Measurements from ENCODE around the gene CDCA3.
"Not testable (repeated sequence)": the region's sequence is repeated elsewhere in the genome, so short reads cannot be mapped to it uniquely, and the experiment has no call there.

Gene CDCA3
- 1.5 reads per million for total RNA-seq

DNA sequence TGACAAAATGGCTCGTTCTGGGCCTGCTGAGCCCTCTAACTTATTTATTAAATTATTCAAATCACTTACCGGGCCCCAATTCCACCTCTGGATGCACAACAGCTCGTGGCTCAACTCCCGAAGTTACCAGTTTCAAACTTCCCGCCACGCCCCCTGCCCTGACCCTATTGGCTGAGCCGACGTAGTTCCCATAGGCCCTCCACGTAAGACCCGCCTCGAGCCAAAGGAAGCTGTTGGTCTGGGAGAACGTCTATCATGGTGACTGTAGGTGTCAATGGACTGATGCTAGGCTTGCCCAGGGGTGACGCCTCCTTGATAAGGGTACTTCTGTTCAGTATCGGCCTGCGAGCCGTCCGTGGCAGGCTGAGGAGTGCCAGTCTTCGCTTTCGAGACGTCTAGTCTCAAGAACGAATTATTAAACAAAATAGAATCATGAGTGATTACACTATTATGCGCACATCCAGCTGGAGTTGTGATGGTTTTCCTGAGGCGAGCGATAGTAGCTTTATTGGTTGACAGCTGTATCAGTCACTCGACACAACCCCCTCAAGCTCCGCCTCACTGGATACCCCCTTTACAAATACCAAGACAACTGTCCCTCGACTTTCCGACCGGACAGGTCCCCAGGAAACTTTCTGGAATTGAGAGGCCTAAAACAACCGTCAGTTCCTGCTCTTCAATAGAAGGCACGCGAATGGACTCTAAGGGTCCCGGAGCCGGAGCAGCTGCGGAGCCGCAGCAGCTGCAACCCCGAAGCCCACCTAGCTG, at the start of gene CDCA3:
Gene CDCA3 (minus strand): TSS at position 134 of the 768 bp plus-strand sequence. CDS start 334 bp downstream, outside the sequence.
- DNase-seq, result peak; percentile 89

DNA sequence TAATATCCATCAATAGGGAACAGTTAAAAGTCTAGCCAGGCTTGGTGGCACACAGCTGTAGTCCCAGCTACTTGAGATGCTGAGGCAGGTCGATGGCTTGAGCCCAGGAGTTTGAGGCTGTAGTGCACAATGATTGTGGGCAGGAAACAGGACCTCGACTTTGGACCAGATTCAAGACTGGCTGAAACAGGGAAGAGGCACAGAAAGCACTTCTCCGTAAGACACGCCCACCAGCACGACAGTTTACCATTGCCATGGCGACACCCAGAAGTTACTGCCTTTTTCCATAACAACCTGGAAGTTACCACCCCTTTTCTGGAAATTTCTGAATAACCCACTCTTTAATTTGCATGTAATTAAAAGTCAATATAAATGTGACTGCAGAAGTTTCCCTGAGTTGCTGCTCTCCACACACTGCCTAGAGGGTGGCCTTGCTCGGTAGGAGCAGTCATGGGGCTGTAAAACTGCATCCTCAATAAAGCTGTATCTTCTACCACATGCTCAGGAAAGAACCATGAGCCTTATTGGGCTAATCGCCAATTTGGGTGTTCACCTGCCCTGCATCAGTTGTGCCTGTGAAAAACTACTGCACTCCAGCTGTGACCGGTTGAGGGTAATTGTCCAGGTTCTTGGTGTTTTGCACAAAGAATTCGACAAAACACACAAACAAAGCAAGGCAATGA, 48.9 kb upstream of the CDCA3 start:
- no peak for DNase-seq

DNA sequence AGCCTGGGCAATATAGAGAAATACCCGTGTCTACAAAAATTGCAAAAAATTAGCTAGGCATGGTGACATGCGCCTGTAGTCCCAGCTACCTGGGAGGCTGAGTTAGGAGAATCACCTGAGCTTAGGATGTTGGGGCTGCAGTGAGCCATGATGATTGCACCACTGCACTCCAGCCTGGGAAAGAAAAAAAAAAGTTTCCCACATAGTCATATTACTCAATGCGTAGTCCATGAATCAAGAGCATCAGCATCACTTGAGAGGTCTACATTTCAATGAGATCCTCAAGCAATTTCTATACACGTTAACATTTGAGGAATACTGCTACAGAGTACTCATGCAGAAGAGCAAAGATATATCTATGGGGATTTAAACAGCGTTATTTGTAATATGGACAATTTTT, 48.3 kb upstream of the CDCA3 start:
- no peak for DNase-seq

DNA sequence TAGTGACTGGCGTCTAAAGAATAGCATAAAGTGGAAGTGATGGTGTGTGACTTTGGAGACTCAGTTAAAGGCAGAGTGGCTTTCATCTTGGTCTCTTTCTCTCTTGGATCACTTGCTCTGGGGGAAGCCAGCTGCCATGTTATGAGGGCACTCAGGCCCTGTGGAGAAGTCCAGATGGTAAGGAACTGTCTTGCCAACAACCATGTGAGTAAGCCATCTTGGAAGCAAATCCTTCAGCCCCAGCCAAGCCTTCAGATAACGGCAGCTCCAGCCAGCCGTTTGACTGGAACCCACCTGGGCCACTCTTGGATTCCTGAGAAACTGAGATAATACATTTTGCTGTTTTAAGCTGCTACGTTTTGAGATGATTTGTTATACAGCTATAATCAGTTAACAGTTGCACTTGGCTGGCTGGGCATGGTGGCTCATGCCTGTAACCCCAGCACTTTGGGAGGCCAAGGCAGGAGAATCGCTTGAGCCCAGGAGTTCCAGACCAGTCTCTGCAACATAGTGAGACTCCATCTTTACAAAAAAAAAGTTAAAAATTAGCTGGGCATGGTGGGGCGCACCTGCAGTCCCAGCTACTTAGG, 45.9 kb upstream of the CDCA3 start:
- no peak for DNase-seq

DNA sequence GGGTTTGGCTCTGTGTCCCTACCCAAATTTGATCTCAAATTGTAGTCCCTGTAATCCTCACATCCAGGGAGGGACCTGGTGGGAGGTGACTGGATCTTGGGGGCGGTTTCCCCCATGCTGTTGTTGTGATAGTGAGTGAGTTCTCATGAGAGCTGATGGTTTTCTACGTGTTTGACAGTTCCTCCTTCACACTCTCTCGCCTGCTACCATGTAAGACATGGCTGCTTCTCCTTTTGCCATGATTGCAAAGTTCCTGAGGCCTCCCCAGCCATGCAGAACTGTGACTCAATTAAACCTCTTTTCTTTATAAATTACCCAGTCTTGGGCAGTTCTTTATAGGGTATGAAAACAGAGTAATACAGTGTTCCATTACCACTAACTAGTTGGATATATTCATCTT, 43.2 kb upstream of the CDCA3 start:
- DNase-seq, result no peak

DNA sequence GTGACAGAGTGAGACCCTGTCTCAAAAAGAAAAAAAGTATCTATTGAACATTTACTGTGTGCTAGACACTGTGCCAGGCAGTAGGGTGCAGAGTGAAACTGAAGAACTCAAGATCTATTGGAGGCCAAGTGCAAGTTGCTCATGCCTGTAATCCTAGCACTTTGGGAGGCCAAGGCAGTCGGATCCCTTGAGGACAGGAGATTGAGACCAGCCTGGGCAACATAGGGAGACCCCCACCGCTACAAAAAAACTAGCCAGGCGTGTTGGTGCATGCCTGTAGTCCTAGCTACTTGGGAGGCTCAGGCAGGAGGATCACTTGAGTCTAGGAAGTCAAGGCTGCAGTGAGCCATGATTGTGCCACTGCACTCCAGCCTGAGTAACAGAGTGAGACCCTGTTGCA, 41.6 kb upstream of the CDCA3 start:
- not testable (repeated sequence) for DNase-seq

DNA sequence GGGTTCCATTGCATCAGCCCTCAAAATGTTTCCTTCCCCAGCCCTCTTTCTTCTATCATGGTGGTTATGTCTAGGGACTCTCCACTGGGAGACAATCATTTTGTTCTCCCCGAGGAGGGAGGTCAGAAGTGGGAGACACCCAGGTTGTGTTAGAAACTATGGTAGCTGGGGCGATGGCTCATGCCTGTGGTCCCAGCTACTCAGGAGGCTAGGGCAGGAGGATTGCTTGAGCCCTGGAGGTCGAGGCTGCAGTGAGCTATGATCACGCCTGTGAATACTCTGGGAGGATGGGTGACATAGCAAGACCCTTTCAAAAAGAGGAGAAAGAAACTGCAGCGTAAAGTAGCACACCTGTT, 40.5 kb upstream of the CDCA3 start:
- no peak for DNase-seq

DNA sequence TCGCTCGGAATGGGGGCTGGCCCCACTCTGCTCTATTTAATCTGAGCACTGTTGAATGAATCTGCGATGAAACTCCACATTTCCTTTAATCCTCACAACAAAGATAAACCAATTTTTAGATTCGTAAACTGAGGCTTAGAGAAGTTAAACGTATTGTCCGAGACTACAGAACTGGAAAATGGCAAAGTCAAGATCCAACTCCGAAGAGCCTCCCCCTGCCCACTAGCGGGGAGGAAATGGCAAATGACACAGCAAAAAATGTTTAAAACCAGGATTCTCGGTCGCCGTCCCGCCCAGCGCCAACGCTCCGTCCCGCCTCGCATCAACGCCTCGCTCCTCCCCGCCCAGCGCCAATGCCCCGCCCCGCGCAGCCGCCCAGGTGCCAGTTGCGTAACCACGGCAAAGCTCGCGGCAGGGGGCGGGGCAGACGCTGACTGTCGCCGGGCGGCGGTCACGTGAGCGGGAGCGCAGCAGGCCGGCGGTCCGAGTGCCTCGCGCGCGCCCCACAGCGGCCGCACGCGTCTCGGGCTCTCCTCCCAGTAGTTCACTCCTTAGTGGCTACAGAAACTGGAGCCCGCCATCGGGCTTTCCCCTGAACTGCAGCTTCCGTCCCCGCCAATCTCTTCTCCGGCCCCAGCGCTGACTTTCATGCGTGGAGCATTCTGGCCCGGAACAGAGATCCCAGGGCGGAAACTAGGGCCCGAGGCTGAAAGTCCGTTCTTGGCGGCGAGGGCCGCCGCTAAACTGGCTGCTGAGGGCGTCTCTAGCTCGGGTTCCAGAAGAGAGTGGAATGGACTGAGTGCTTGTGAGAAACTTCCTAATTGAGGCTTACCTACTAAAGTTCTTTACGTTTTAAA, 39.9 kb upstream of the CDCA3 start:
- DNase-seq, result peak; percentile 99

DNA sequence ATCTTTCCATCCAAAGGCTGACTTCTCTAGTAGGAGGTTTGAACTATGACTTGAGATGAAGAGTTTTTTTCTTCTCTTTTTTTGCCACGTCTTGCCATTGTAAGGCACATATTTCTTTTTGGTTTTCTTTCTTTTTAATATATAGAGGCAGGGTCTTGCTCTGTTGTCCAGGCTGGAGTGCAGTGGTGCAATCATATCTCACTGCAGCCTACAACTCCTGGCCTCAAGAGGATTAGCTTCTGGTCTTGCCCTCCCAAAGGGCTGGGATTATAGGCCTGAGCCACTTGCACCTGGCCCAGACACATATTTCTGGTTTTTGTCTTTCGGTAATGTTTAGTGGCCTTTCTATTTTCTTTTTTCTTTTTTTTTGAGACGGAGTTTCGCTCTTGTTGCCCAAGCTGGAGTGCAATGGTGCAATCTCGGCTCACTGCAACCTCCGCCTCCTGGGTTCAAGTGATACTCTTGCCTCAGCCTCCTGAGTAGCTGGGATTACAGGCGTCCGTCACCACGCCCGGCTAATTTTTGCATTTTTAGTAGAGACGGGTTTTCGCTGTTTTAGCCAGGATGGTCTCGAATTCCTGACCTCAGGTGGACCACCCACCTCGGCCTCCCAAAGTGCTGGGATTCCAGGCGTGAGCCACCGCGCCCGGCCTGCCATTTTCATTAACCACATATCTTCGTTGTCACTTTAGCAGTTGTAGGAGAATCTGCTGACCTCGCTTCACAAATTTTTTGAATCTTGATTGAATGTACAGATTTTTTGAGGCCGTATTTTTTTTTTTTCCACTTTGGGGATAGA, 38.9 kb upstream of the CDCA3 start:
- not testable (repeated sequence) for DNase-seq

DNA sequence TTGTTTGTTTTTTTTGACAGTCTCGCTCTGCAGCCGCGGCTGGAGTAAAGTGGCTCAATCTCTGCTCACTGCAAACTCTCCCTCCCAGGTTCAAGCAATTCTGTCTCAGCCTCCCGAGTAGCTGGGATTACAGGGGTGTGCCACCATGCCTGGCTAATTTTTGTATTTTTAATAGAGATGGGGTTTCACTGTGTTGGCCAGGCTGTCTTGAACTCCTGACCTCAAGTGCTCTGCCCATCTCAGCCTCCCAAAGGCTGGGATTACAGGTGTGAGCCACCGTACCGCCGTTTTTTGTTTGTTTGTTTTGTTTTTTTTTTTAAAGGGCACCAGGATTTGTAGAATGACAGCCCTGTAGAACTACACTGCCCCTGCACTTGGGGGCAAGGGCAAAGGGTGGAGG, 37.7 kb upstream of the CDCA3 start:
- DNase-seq, result not testable (repeated sequence)

DNA sequence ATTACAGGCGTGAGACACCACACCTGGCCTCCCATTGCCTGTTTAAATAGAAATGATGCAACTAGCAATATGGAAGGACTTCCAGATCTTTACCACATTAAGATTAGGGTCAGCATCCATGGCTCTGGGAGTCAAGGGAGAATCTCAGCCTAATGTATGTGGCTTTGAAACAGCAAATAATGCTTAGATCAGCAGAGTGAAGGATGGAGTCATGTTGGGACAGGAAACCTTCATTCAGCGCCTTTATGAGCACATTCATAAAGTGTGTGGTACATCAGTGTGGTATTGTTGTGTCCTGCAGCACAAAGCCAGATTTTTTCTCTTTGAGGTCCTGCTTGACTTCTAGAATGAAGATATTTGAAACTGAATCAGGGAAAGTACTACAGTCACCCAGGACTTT, 37.3 kb upstream of the CDCA3 start:
- no peak for DNase-seq

DNA sequence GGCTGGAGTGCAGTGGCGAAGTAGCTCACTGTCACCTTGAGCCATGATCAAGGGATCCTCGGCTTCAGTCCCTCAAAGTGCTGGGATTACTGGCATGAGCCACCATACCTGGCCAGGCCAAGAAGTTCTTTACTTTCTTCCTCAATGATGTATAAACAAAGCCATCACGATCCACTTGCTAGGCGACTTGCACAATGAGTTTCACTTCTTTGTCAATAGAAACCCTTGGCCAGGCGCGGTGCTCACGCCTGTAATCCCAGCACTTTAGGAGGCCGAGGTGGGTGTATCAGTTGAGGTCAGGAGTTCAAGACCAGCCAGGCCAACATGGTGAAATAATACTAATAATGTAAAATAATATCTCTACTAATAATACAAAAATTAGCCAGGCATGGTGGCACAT, 36.4 kb upstream of the CDCA3 start:
- no peak for DNase-seq

DNA sequence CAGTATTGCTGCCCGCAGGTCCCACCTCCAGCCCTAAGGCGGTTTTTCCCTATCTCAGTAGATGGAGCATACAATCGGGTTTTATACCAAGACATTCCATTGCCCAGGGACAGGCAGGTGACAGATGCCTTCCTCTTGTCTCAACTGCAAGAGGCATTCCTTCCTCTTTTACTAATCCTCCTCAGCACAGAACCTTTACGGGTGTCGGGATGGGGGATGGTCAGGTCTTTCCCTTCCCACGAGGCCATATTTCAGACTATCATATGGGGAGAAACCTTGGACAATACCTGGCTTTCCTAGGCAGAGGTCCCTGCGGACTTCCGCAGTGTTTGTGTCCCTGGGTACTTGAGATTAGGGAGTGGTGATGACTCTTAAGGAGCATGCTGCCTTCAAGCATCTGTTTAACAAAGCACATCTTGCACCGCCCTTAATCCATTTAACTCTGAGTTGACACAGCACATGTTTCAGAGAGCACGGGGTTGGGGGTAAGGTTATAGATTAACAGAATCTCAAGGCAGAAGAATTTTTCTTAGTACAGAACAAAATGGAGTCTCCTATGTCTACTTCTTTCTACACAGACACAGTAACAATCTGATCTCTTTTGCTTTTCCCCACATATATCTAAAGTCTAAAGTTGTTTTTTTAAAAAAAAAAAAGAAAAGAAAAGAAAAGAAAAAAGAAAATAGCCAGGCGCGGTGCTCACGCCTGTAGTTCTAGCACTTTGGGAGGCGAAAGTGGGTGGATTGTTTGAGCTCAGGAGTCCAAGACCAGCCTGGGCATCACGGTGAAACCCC, 35.3 kb upstream of the CDCA3 start:
- DNase-seq, result not testable (repeated sequence)

DNA sequence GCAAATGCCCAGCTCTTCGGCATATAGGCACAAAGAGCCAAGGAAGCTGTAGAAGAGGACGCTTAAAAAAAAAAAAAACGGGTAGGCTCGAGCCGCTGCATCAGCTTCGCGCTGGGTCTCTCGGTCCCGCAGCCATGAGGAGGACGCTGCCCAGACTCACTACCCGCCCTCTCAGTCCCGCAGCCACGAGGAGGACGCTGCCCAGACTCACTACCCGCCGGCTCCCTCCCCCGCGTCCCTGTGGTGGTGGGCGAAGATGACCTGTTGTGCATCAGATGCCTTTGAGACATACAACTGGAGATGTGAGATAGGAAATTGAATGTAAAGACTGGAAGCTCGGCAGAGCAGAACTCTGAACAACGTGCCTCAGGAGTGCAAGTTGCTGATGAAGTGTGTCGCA, 33.5 kb upstream of the CDCA3 start:
- no peak for DNase-seq

DNA sequence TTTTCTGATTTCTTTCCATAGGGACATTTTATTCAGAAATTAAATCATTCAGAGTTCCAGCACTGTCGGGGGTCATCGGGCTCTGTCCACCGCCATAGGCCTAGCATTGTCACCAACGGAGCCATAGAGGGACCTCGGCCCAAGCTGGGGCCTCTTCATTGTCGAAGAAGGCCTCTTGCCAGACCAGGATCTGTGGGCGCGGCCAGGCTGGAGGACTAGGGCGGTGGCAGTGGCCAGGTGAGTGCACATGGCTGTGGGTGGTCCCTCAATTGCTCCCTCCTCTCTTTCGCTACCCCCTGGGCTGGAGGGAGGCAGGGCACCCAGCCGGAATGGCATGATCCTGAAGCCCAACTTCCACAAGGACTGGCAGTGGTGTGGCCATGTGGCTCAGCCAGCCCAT, 32.6 kb upstream of the CDCA3 start:
- no peak for DNase-seq

DNA sequence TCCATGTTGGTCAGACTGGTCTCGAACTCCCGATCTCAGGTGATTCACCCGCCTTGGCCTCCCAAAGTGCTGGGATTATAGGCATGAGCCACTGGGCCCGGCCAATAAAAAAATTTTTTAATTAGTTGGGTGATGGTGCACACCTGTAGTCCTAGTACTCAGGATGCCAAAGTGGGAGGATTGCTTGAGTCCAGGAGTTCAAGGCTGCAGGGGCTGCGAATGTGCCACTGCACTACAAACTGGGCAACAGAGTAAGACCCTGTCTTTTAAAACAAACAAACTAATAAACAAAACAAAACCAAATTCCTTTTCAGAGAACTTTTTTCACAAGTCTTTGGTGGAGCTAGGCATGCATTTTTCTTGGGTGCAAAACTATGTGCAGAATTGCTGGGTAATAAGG, 32.2 kb upstream of the CDCA3 start:
- no peak for DNase-seq

DNA sequence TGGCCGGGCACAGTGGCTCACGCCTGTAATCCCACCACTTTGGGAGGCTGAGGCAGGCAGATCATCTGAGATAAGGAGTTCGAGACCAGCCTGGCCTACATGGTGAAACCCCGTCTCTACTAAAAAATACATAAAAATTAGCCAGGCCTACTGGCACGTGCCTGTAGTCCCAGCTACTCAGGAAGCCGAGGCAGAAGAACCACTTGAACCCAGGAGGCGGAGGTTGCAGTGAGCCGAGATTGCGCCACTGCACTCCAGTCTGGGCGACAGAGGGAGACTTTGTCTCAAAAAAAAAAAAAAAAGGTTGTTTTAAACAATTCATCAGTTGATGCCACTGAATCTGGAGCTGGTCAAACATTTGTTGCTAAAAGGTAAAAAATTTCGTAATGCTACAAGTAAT, 28.7 kb upstream of the CDCA3 start:
- DNase-seq, result not testable (repeated sequence)

DNA sequence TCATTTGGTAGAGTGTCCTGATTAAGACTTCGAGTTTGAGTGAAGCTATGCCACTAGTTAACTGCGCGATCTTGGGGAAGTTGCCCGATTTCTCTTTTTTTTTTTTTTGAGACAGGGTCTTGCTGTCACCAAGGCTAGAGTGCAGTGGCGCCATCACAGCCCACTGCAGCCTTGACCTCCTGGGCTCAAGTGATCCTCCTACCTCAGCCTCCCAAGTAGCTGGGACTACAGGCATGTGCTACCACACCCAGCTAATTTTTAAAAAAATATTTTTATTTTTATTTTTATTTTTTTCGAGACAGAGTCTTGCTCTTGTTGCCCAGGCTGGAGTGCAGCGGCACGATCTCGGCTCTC, 22.9 kb upstream of the CDCA3 start:
- DNase-seq, result not testable (repeated sequence)

DNA sequence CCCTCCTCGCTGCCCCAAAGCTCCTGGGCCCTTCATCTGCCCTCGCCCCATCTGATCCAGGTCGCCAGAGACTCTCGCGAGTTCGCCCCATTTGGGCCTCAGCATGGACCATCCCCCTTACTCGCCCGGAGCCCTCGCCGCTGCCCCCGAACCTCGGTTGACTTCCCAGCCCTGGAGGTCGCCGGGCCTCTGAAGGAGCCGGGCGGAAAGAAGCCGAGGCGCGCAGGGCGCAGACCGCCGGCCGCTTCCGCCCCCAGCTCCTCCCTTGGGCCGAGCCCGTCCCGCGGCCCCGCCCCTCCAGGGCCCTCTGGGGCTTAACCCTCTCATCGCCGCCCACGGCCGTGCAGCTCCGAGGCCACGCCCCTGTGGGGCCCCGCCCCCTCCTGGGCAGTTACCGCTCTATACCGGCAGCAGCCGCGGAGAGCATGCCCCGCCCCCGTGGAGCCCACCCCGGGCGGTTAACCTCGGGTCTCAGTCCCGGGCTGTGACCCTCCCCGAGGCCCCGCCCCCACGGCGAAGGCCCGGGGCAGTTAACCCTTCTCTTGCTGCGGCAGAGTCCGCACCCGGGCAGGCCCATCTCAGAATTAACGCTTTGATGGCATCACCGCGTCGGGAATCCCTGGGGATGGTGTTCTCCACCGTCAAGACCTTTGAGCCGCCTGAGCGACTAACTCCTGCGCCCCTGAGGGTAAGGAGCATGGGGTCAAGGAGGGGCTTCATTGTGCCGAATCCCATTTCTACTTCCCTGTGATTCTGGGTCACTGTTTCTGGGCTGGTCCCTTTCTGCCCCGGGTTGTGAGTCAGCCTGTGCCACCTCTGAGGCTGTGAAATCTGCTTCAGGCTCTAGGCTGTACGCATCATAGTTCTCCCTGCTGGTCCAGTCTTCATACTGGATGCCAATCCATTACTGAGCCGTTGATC, 22.3 kb upstream of the CDCA3 start, which contains the start of gene SPSB2:
Gene SPSB2 (minus strand): TSS at position 210 of the 921 bp plus-strand sequence. CDS start 402 bp downstream, outside the sequence.
- peak; percentile 99 for DNase-seq

Data from effector CD4-positive, alpha-beta T cell (primary cell).